K562 (cell line): ENCODE results near the gene FOXO3. TPM values are rescaled to one million over a fixed set of nuclear protein-coding genes. Genes with fewer than 3 reads are reported as not detected.

ENCODE experiments used
- CXXC5 ChIP-seq: fragments of 250-450 bp; sonication (Bioruptor Pico); IDR thresholded peaks from 2 replicates; pipeline ENCODE4 v1.8.0; 2022; ENCODE audit warnings: inconsistent platforms, mild to moderate bottlenecking, moderate library complexity
- DPF2 ChIP-seq: fragments of 450-650 bp; IDR thresholded peaks from 2 replicates; pipeline ENCODE4 v1.6.1; 2016
- FOXP1 ChIP-seq: sonication (generic); formaldehyde crosslinking; IDR thresholded peaks from 2 replicates; pipeline ENCODE4 v1.8.0; 2022; ENCODE audit warnings: mild to moderate bottlenecking, missing genetic modification reagents
- GABPB1 ChIP-seq: sonication (generic); formaldehyde crosslinking; IDR thresholded peaks from 2 replicates; pipeline ENCODE4 v1.8.0; 2022; ENCODE audit warnings: mild to moderate bottlenecking, missing genetic modification reagents
- HNRNPLL ChIP-seq: fragments of 200-400 bp; formaldehyde crosslinking; IDR thresholded peaks from 2 replicates; pipeline ENCODE4 v1.6.1; 2017; ENCODE audit warnings: low read length, low read depth, mild to moderate bottlenecking; ENCODE audit not compliant: poor library complexity, severe bottlenecking
- JUNB ChIP-seq: fragments of 450-650 bp; formaldehyde crosslinking; conservative IDR thresholded peaks from 2 replicates; pipeline ENCODE4 v1.4.0; 2020; ENCODE audit warnings: mild to moderate bottlenecking
- JUND ChIP-seq, 2 experiments: IDR thresholded peaks; 2 replicates in 1 of 2; 3 replicates in 1 of 2; pipeline ENCODE4 v1.6.1; 2011; ENCODE audit warnings: borderline replicate concordance in 2 of 2, low read depth in 2 of 2, low read length in 2 of 2, improper control_type of control experiment in 1 of 2, missing biosample characterization in 1 of 2, missing genetic modification characterization in 1 of 2, missing genetic modification reagents in 1 of 2
- MCM2 ChIP-seq: fragments of 450-650 bp; IDR thresholded peaks from 2 replicates; pipeline ENCODE4 v1.6.1; 2017; ENCODE audit warnings: low read depth, mild to moderate bottlenecking
- MCM7 ChIP-seq, 2 experiments: fragments of 450-650 bp; IDR thresholded peaks; 2 replicates each; pipeline ENCODE4 v1.6.1; 2016 to 2018
- POLR2G ChIP-seq: fragments of 200-400 bp; formaldehyde crosslinking; IDR thresholded peaks from 2 replicates; pipeline ENCODE4 v1.6.1; 2017; ENCODE audit warnings: low read depth, mild to moderate bottlenecking, antibody characterized with exemption, low read length, moderate library complexity
- RBM25 ChIP-seq: fragments of 200-400 bp; formaldehyde crosslinking; IDR thresholded peaks from 2 replicates; pipeline ENCODE4 v1.6.1; 2018; ENCODE audit warnings: low read length, low read depth, moderate library complexity; ENCODE audit not compliant: severe bottlenecking
- SIN3B ChIP-seq: fragments of 450-650 bp; IDR thresholded peaks from 2 replicates; pipeline ENCODE4 v1.6.1; 2017; ENCODE audit warnings: low read depth, mild to moderate bottlenecking, moderate library complexity
- TFAM ChIP-seq: fragments of 250-450 bp; sonication (Bioruptor Pico); conservative IDR thresholded peaks from 2 replicates; pipeline ENCODE4 v1.5.0; 2021; ENCODE audit warnings: mild to moderate bottlenecking, moderate library complexity
- ZBTB17 ChIP-seq: fragments of 450-650 bp; formaldehyde crosslinking; IDR thresholded peaks from 2 replicates; pipeline ENCODE4 v1.4.0; 2020; ENCODE audit warnings: mild to moderate bottlenecking
- ZFPM2 ChIP-seq: fragments of 250-450 bp; sonication (Bioruptor Pico); IDR thresholded peaks from 2 replicates; pipeline ENCODE4 v1.5.1; 2022; ENCODE audit warnings: mild to moderate bottlenecking
- ZNF146 ChIP-seq: IDR thresholded peaks from one replicate; pipeline ENCODE4 v1.6.1; 2018; ENCODE audit warnings: missing compliant biosample characterization; ENCODE audit not compliant: unreplicated experiment
- ZNF583 ChIP-seq: fragments of 250-450 bp; sonication (Bioruptor Pico); IDR thresholded peaks from 2 replicates; pipeline ENCODE4 v1.4.0; 2020
- ZNF644 ChIP-seq: fragments of 200-800 bp; sonication (Bioruptor generic); IDR thresholded peaks from 2 replicates; pipeline ENCODE4 v1.6.1; 2016; ENCODE audit warnings: low read depth, missing genetic modification characterization, missing compliant biosample characterization
- ZNF696 ChIP-seq: fragments of 250-450 bp; sonication (Bioruptor Pico); conservative IDR thresholded peaks from 2 replicates; pipeline ENCODE4 v1.4.0; 2020; ENCODE audit warnings: mild to moderate bottlenecking, moderate library complexity
- polyA plus RNA-seq, 8 experiments: library from polyadenylated mRNA; depleted of rRNA in 4 of 8; stranded (reverse) in 5 of 8; unstranded in 3 of 8; fragments of >200 nt; fragmentation: Nextera tagmentation in 2 of 8; fragmentation: Illumina TruSeq in 1 of 8; extraction: Ambion mirVana in 2 of 8; extraction: Trizol in 1 of 8; gene quantifications; 2 replicates each; pipeline versions ENCODE4 v1.2.1 to v1.2.3, GENCODE V29; 2011 to 2014; ENCODE audit warnings: inconsistent platforms in 1 of 8, missing spikeins in 1 of 8
- total RNA-seq, 7 experiments: library from RNA; depleted of rRNA in 6 of 7; stranded (reverse); fragments of >200 nt in 6 of 7; fragmentation: Illumina TruSeq in 2 of 7; extraction: Trizol in 2 of 7; gene quantifications; 2 replicates each; pipeline versions ENCODE4 v1.2.1 to v1.2.3, GENCODE V29; 2011 to 2021; ENCODE audit warnings: low replicate concordance in 1 of 7
- TF ChIP-seq, protein P1 (sequence below), 3 experiments: fragments of 200-800 bp in 1 of 3; sonication (Bioruptor generic) in 1 of 3; sonication (generic) in 1 of 3; formaldehyde crosslinking in 1 of 3; IDR thresholded peaks; 2 replicates each; pipeline versions ENCODE4 v1.6.1 to v1.8.0; 2016 to 2022; ENCODE audit warnings: mild to moderate bottlenecking in 2 of 3, missing compliant biosample characterization in 2 of 3, missing genetic modification characterization in 2 of 3, missing genetic modification reagents in 1 of 3
- TF ChIP-seq, protein P2 (sequence below): sonication (generic); formaldehyde crosslinking; IDR thresholded peaks from 2 replicates; pipeline ENCODE4 v1.8.1; 2023; ENCODE audit warnings: mild to moderate bottlenecking, missing genetic modification reagents
- TF ChIP-seq, protein P3 (sequence below): fragments of 450-650 bp; IDR thresholded peaks from 2 replicates; pipeline ENCODE4 v1.6.1; 2018; ENCODE audit not compliant: partially characterized antibody

The FOXO3 gene
- total and polyA plus RNA-seq, 9 of the 15 experiments (the other 6 are each of a cell fraction or from before 2014, with no cell fraction given) = 3.0 to 14.6 (median 6.0) TPM

DNA sequence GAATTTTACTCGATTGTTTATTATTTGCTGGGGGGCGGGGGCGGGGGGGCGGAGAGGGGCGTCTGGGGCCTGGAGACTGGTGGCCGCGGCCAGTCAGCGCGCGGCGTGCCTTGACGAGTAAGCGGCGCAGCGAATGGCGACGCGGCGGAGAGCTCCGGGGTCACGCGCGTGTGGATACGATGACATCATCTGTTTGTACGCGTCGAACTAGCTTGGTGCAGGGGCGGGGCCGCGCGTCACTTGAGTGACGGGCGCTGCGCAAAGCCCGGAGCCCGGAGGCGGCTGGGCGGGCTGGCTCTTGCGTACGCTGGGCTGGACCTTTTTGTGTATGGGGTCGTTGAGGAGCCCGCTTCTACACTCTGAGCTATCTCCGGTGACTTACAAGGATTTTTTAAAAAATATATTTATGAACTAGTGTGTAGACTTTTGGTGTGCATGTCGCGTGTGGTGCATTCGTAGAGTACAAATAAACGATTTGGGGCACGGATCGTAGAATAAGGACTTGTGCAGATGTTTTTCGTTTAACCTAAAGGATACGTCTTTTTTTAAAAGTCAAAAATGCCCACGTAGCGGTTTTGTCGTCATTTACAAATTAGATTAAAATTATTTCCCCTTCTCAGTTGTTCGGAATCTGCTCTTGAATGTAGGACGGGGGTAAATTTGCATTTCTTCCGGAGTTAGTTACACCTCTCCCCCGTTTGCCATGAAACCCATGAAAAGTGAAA is 2.2 kb upstream of the FOXO3 start (continued):
- TF ChIP-seq, protein P1, sequence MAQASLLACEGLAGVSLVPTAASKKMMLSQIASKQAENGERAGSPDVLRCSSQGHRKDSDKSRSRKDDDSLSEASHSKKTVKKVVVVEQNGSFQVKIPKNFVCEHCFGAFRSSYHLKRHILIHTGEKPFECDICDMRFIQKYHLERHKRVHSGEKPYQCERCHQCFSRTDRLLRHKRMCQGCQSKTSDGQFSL (CRISPR knock-in tag; IDR thresholded peaks at IDR 0.05) = no peak
- TF ChIP-seq, protein P1 (tag; IDR thresholded peaks at IDR 0.05) = no peak; a peak in 1 of 4 replicates
- TF ChIP-seq ZNF644 (tag) = peak; percentile 52; the same call in 1 of the 2 replicates
- no peak for TF ChIP-seq ZNF146
- no peak for TF ChIP-seq MCM7 (IDR thresholded peaks at IDR 0.05)
- TF ChIP-seq DPF2 = no peak
- TF ChIP-seq JUNB (CRISPR knock-in tag) = peak; percentile 98
- no peak for TF ChIP-seq ZNF696 (CRISPR knock-in tag)
- no peak for TF ChIP-seq MCM2
- no peak for TF ChIP-seq ZFPM2
- no peak for TF ChIP-seq TFAM (CRISPR knock-in tag)
- 0 out of 2 replicates have a peak, but pooled peaks have one; percentile 23 for TF ChIP-seq ZNF583
- TF ChIP-seq, protein P2, sequence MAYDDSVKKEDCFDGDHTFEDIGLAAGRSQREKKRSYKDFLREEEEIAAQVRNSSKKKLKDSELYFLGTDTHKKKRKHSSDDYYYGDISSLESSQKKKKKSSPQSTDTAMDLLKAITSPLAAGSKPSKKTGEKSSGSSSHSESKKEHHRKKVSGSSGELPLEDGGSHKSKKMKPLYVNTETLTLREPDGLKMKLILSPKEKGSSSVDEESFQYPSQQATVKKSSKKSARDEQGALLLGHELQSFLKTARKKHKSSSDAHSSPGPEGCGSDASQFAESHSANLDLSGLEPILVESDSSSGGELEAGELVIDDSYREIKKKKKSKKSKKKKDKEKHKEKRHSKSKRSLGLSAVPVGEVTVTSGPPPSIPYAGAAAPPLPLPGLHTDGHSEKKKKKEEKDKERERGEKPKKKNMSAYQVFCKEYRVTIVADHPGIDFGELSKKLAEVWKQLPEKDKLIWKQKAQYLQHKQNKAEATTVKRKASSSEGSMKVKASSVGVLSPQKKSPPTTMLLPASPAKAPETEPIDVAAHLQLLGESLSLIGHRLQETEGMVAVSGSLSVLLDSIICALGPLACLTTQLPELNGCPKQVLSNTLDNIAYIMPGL (CRISPR knock-in tag) = no peak
- TF ChIP-seq SIN3B = no peak
- TF ChIP-seq FOXP1 = peak; percentile 90
- peak; percentile 91 for TF ChIP-seq CXXC5 (CRISPR knock-in tag)
- TF ChIP-seq HNRNPLL = peak; percentile 97
- TF ChIP-seq GABPB1 (CRISPR knock-in tag) = peak; percentile 72
- peak; percentile 99 for TF ChIP-seq JUND (IDR thresholded peaks at IDR 0.05; ENCODE audit: borderline replicate concordance, low read depth, low read length)
- peak; percentile 97 for TF ChIP-seq JUND (tag; IDR thresholded peaks at IDR 0.05; ENCODE audit: borderline replicate concordance, low read depth, low read length)
- TF ChIP-seq ZBTB17 (CRISPR knock-in tag) = no peak
- peak; percentile 60 for TF ChIP-seq POLR2G
- TF ChIP-seq, protein P3, sequence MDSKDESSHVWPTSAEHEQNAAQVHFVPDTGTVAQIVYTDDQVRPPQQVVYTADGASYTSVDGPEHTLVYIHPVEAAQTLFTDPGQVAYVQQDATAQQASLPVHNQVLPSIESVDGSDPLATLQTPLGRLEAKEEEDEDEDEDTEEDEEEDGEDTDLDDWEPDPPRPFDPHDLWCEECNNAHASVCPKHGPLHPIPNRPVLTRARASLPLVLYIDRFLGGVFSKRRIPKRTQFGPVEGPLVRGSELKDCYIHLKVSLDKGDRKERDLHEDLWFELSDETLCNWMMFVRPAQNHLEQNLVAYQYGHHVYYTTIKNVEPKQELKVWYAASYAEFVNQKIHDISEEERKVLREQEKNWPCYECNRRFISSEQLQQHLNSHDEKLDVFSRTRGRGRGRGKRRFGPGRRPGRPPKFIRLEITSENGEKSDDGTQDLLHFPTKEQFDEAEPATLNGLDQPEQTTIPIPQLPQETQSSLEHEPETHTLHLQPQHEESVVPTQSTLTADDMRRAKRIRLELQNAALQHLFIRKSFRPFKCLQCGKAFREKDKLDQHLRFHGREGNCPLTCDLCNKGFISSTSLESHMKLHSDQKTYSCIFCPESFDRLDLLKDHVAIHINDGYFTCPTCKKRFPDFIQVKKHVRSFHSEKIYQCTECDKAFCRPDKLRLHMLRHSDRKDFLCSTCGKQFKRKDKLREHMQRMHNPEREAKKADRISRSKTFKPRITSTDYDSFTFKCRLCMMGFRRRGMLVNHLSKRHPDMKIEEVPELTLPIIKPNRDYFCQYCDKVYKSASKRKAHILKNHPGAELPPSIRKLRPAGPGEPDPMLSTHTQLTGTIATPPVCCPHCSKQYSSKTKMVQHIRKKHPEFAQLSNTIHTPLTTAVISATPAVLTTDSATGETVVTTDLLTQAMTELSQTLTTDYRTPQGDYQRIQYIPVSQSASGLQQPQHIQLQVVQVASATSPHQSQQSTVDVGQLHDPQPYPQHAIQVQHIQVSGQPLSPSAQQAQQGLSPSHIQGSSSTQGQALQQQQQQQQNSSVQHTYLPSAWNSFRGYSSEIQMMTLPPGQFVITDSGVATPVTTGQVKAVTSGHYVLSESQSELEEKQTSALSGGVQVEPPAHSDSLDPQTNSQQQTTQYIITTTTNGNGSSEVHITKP = peak; percentile 45
- peak; percentile 93 for TF ChIP-seq RBM25
